OCI-LY1 (cell line): ENCODE results near the gene TRPC1.

Source experiments
- H2AFZ ChIP-seq: fragments of 200-600 bp; sonication (generic), shearing (Covaris generic); 2 replicates; pipeline ENCODE4 v1.6.0; 2014; ENCODE audit warnings: antibody characterized with exemption, mild to moderate bottlenecking, low read length
- H3F3A ChIP-seq: fragments of 200-600 bp; sonication (generic), shearing (Covaris generic); 2 replicates; pipeline ENCODE4 v1.6.0; 2014; ENCODE audit warnings: mild to moderate bottlenecking, antibody characterized with exemption, low read length, moderate library complexity; ENCODE audit not compliant: insufficient read depth
- H3K27ac ChIP-seq: fragments of 200-600 bp; sonication (generic); 2 replicates; pipeline ENCODE4 v1.5.1; 2014; ENCODE audit warnings: low read length, mixed run types, mild to moderate bottlenecking, low read depth; ENCODE audit not compliant: poor library complexity, severe bottlenecking
- H3K27me3 ChIP-seq: fragments of 200-600 bp; sonication (generic); 2 replicates; pipeline ENCODE4 v1.6.0; 2014; ENCODE audit warnings: antibody characterized with exemption, mild to moderate bottlenecking, low read length, moderate library complexity; ENCODE audit not compliant: insufficient read depth
- H3K36me3 ChIP-seq: fragments of 200-600 bp; sonication (generic); 2 replicates; pipeline ENCODE4 v1.6.1; 2014; ENCODE audit warnings: mild to moderate bottlenecking, antibody characterized with exemption, low read length, moderate library complexity, mixed read lengths; ENCODE audit not compliant: insufficient read depth
- H3K4me1 ChIP-seq: fragments of 200-600 bp; sonication (generic); 2 replicates; pipeline ENCODE4 v1.5.1; 2014; ENCODE audit warnings: mild to moderate bottlenecking, low read length, moderate library complexity; ENCODE audit not compliant: insufficient read depth, severe bottlenecking
- H3K4me2 ChIP-seq: fragments of 200-600 bp; sonication (generic), shearing (Covaris generic); 2 replicates; pipeline ENCODE4 v1.6.1; 2014; ENCODE audit warnings: low read length
- H3K4me3 ChIP-seq: fragments of 200-600 bp; sonication (generic); 2 replicates; pipeline ENCODE4 v1.5.1; 2014; ENCODE audit warnings: low read length, low read depth, mild to moderate bottlenecking, mixed read lengths; ENCODE audit not compliant: poor library complexity, severe bottlenecking
- H3K79me2 ChIP-seq: fragments of 200-600 bp; shearing (Covaris generic); 2 replicates; pipeline ENCODE4 v1.6.1; 2016; ENCODE audit warnings: mixed run types, low read length, mixed read lengths; ENCODE audit not compliant: insufficient read depth
- H3K9ac ChIP-seq: fragments of 200-600 bp; sonication (generic), shearing (Covaris generic); 2 replicates; pipeline ENCODE4 v1.6.1; 2014; ENCODE audit warnings: mild to moderate bottlenecking, low read length, mixed read lengths
- H3K9me2 ChIP-seq: fragments of 200-600 bp; sonication (generic), shearing (Covaris generic); 2 replicates; pipeline ENCODE4 v1.6.1; 2014; ENCODE audit warnings: low read depth, mild to moderate bottlenecking, low read length, mixed read lengths
- H3K9me3 ChIP-seq: fragments of 200-600 bp; shearing (Covaris generic); 2 replicates; pipeline ENCODE4 v1.6.1; 2014; ENCODE audit warnings: low read length, mixed read lengths
- H4K20me1 ChIP-seq: fragments of 200-600 bp; sonication (generic), shearing (Covaris generic); 2 replicates; pipeline ENCODE4 v1.6.0; 2016; ENCODE audit warnings: mild to moderate bottlenecking, low read length; ENCODE audit not compliant: insufficient read depth
- CTCF ChIP-seq: fragments of 200-600 bp; sonication (generic), shearing (Covaris generic); IDR thresholded peaks from 2 replicates; pipeline ENCODE4 v1.5.1; 2017; ENCODE audit warnings: mild to moderate bottlenecking, antibody characterized with exemption, low read length, moderate library complexity, mixed read lengths
- EZH2 ChIP-seq: fragments of 200-600 bp; sonication (generic), shearing (Covaris generic); IDR thresholded peaks from 2 replicates; pipeline ENCODE4 v1.8.0; 2017; ENCODE audit warnings: borderline replicate concordance, mixed run types, mild to moderate bottlenecking, antibody characterized with exemption, low read length, moderate library complexity, mixed read lengths

Gene TRPC1

GRCh38 chr3:142784228-142784627 lies 60.4 kb downstream of the TRPC1 start:
- H3F3A ChIP-seq = no peaks in the 10 kb centered on the region
- no peaks in the 10 kb centered on the region for H3K79me2 ChIP-seq
- no peaks in the 10 kb centered on the region for H3K9me3 ChIP-seq
- H2AFZ ChIP-seq = no peak overlapping the region
- no peaks in the 10 kb centered on the region for H3K9me2 ChIP-seq
- H3K4me2 ChIP-seq = no peak overlapping the region
- H4K20me1 ChIP-seq = 0 out of 2 replicates have a peak, but pooled peaks cover 3% of the 10 kb centered on the region
- no peaks in the 10 kb centered on the region for H3K27me3 ChIP-seq
- H3K27ac ChIP-seq = no peak overlapping the region
- no peak overlapping the region for H3K9ac ChIP-seq
- H3K4me1 ChIP-seq = no peaks in the 10 kb centered on the region
- no peak for TF ChIP-seq EZH2
- no peak for TF ChIP-seq CTCF
- no peak overlapping the region for H3K4me3 ChIP-seq
- no peaks in the 10 kb centered on the region for H3K36me3 ChIP-seq

GRCh38 chr3:142785996-142786395 lies 62.2 kb downstream of the TRPC1 start:
- TF ChIP-seq CTCF = no peak
- TF ChIP-seq EZH2 = no peak
- H3K4me2 ChIP-seq = no peak overlapping the region
- H3K4me3 ChIP-seq = no peak overlapping the region
- H3K36me3 ChIP-seq = no peaks in the 10 kb centered on the region
- no peaks in the 10 kb centered on the region for H3K9me3 ChIP-seq
- H3K27ac ChIP-seq = no peak overlapping the region
- H3K79me2 ChIP-seq = no peaks in the 10 kb centered on the region
- no peaks in the 10 kb centered on the region for H3K9me2 ChIP-seq
- no peaks in the 10 kb centered on the region for H3F3A ChIP-seq
- H2AFZ ChIP-seq = no peak overlapping the region
- H4K20me1 ChIP-seq = no peaks in the 10 kb centered on the region
- no peaks in the 10 kb centered on the region for H3K4me1 ChIP-seq
- no peaks in the 10 kb centered on the region for H3K27me3 ChIP-seq
- no peak overlapping the region for H3K9ac ChIP-seq

- Histone ChIP-seq H4K20me1 (no peaks in the 10 kb centered on the region), H3K27me3 (no peaks in the 10 kb centered on the region), H3K36me3 (no peaks in the 10 kb centered on the region), H3F3A (no peaks in the 10 kb centered on the region), H3K4me1 (no peaks in the 10 kb centered on the region), H3K9ac (no peak overlapping the region), H3K9me3 (no peaks in the 10 kb centered on the region), H3K9me2 (no peaks in the 10 kb centered on the region), H2AFZ (no peak overlapping the region), H3K27ac (no peak overlapping the region), H3K4me2 (no peak overlapping the region), H3K4me3 (no peak overlapping the region), H3K79me2 (no peaks in the 10 kb centered on the region)
- no peak for TF ChIP-seq EZH2
- TF ChIP-seq CTCF = no peak
Measured at GRCh38 chr3:142787719-142788118, 63.9 kb downstream of the TRPC1 start.
